Measurements from ENCODE around the gene RPL23. TPM values are rescaled to one million over a fixed set of nuclear protein-coding genes. Genes with fewer than 3 reads are reported as not detected.
A peak's percentile ranks its signal among the peaks of the same experiment; 100 is the strongest.

Gene RPL23
- total RNA-seq, 1 donor from 2014 or later: 1,585 TPM

GRCh38 chr17:38870259-38871165, 17.0 kb upstream of the RPL23 start:
- no peaks in the 10 kb centered on the region for H3K36me3 ChIP-seq
- intact Hi-C loops (cut with DNase I): loop anchor here (5.0 to 10.0 kb wide), 2 partner anchors 54 to 282 kb away; partner anchors contain the start of genes LASP1NB and PLXDC1
- DNase-seq (ENCODE audit: extremely low spot score in 2 of 2): no peak
- H3K9me3 ChIP-seq: no peaks in the 10 kb centered on the region
- peak overlapping the region; percentile 95 for H3K27ac ChIP-seq
- peaks cover 59% of the 10 kb centered on the region for H3K4me1 ChIP-seq
- TF ChIP-seq POLR2A (IDR thresholded peaks at IDR 0.05) (no peak), CTCF (IDR thresholded peaks at IDR 0.05) (peak in 1 of 3 experiments; percentile 2), POLR2AphosphoS5 (IDR thresholded peaks at IDR 0.05; ENCODE audit: insufficient read depth in 1 of 2, low read depth in 1 of 2) (peak; percentile 5 to 82)
- peak overlapping the region; percentile 91 to 96 for H3K4me3 ChIP-seq
- H3K27me3 ChIP-seq: no peaks in the 10 kb centered on the region

GRCh38 chr17:38869526-38870258, 16.2 kb upstream of the RPL23 start, which contains the start of gene LASP1:
LASP1 (plus strand) TSS chr17:38870058; CDS start chr17:38870190, 132 bp downstream.
- Histone ChIP-seq H3K27ac (peak within 1 kb of the TSS; percentile 95), H3K4me3 (peak within 1 kb of the TSS; percentile 91 to 96), H3K9me3 (no peaks in the 10 kb centered on the region), H3K27me3 (no peaks in the 10 kb centered on the region), H3K36me3 (no peaks in the 10 kb centered on the region), H3K4me1 (peaks cover 51% of the 10 kb centered on the region)
- no peak for DNase-seq (ENCODE audit: extremely low spot score in 2 of 2)
- intact Hi-C loops (cut with DNase I): loop anchor here (5.0 to 10.0 kb wide), 2 partner anchors 55 to 283 kb away; partner anchors contain the start of genes LASP1NB and PLXDC1
- TF ChIP-seq POLR2A (IDR thresholded peaks at IDR 0.05) (peak in 1 of 2 donors; percentile 97), POLR2AphosphoS5 (IDR thresholded peaks at IDR 0.05; ENCODE audit: insufficient read depth in 1 of 2, low read depth in 1 of 2) (peak; percentile 40 to 99), CTCF (IDR thresholded peaks at IDR 0.05) (peak in 1 of 3 experiments; percentile 8)

GRCh38 chr17:38868817-38869525, 15.4 kb upstream of the RPL23 start:
- Histone ChIP-seq H3K4me1 (peaks cover 44% of the 10 kb centered on the region), H3K27me3 (no peaks in the 10 kb centered on the region), H3K4me3 (peak overlapping the region; percentile 91 to 96), H3K36me3 (no peaks in the 10 kb centered on the region), H3K27ac (peak overlapping the region; percentile 95), H3K9me3 (no peaks in the 10 kb centered on the region)
- intact Hi-C loops (cut with DNase I): no loop called here
- peak in 1 of 2 donors; percentile 98 for DNase-seq (ENCODE audit: extremely low spot score in 2 of 2)
- no peak for TF ChIP-seq CTCF (IDR thresholded peaks at IDR 0.05)
- peak in 1 of 2 donors; percentile 86 for TF ChIP-seq POLR2AphosphoS5 (IDR thresholded peaks at IDR 0.05; ENCODE audit: insufficient read depth in 1 of 2, low read depth in 1 of 2)
- peak in 1 of 2 donors; percentile 12 for TF ChIP-seq POLR2A (IDR thresholded peaks at IDR 0.05)

- intact Hi-C loops (cut with DNase I): no loop called here
- TF ChIP-seq CTCF (IDR thresholded peaks at IDR 0.05) (no peak), POLR2A (IDR thresholded peaks at IDR 0.05) (no peak), POLR2AphosphoS5 (IDR thresholded peaks at IDR 0.05; ENCODE audit: insufficient read depth in 1 of 2, low read depth in 1 of 2) (peak in 1 of 2 donors; percentile 26)
- DNase-seq (ENCODE audit: extremely low spot score in 2 of 2): no peak
These were observed 14.7 kb upstream of the RPL23 start for GRCh38 chr17:38867968-38868816.

More at GRCh38 chr17:38867968-38868816, 14.7 kb upstream of the RPL23 start:
- Histone ChIP-seq H3K27ac (peak overlapping the region; percentile 95), H3K27me3 (no peaks in the 10 kb centered on the region), H3K4me3 (peak overlapping the region; percentile 91 to 96), H3K9me3 (no peaks in the 10 kb centered on the region), H3K4me1 (peaks cover 36% of the 10 kb centered on the region), H3K36me3 (no peaks in the 10 kb centered on the region)

Data from vagina (tissue), 2 donors.